Activated CD8-positive, alpha-beta memory T cell treated with anti-CD3 and anti-CD28 coated beads, Interleukin-2, amount 50 U/mL, for 24 hours (primary cell): ENCODE results near the gene ROM1.
"Not testable (repeated sequence)": the region's sequence is repeated elsewhere in the genome, so short reads cannot be mapped to it uniquely, and the experiment has no call there.

Source experiments
- DNase-seq: peaks from one replicate; pipeline ENCODE4 v3.0.0-alpha.2; 2020; ENCODE audit errors: extremely low read depth

ROM1 gene

DNA sequence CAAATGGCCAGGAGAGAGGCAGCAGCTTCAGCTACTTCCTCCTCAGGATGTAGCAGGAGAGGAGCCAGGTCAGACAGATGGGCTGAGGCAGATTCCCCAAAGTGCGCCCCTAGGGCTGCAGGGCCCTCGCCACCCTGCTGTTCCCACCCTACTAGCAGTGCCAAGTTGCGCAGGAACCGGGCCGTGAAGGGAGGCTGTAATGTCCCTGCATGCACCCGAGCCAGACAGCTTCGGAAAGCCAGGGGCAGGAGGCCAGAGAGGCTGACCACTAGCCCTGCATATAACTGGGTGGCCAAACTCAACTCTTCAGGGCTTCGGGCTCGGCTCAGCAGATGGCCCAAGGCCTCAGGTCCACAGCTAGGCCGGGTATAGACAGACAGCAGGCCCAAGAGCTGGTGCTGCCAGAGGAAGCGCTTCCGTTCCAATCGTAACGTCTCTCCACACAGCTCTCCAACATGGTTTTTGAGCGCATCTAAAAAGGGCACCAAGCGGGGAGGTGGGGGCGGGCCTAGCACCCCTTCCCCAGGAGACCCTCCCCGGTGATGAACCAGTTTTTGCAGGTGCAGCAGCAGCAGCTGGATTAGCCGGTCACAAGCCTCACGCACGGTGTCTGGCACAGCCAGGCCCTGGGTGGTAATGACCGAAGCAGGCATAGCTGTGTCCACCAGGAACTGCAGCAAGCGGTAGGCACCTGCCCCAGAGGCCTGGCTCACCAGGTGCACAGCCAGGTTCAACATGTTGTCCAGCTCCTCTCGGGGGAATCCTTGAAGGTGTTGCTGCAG lies 35.3 kb downstream of the ROM1 start:
- DNase-seq, result no peak

GRCh38 chr11:62648967-62649364 lies 35.9 kb downstream of the ROM1 start:
- DNase-seq, result no peak

- DNase-seq, result no peak
These were observed 36.4 kb downstream of the ROM1 start for GRCh38 chr11:62649486-62649885.

GRCh38 chr11:62650283-62650682 lies 37.2 kb downstream of the ROM1 start:
- not testable (repeated sequence) for DNase-seq

DNA sequence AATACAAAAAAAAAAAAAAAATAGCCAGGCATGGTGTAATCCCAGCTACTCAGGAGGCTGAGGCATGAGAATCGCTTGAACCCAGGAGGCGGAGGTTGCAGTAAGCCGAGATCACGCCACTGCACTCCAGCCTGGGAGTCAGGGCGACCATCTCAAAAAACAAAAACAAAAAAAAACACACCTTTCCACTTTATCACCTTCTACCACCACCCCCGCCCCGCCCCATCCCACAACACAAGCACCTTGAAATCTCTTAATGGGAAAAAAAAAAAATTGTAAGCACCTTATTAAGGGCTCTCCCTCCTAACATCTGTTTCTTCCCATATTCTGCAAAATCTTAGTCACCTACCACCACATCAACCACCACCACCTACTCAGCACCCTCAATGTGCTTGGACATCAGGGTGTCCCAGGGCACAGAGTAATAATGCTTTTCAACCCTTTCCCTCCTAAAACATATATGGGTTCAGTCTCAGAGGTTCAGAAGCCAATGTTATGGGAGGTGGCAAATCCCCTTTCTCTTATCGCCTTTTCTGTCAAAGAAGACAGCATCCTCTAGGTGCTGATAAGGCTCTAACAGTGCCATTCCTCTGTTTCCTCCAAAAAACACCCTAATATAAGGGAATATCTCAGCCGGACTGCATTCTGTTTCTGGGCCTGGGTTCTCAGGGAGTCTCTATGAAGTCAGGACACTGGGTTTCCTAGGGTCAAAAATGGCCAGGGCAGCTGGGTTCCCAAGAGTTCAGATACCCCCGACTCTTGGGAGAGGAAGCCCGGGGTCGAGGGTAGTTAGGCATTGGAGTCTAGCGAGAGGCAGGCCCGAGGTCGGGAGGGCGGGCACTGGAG lies 39.3 kb downstream of the ROM1 start:
- no peak for DNase-seq

GRCh38 chr11:62654297-62654696 lies 41.2 kb downstream of the ROM1 start:
- DNase-seq, result no peak

GRCh38 chr11:62656796-62657429 lies 43.9 kb downstream of the ROM1 start:
- no peak for DNase-seq

DNA sequence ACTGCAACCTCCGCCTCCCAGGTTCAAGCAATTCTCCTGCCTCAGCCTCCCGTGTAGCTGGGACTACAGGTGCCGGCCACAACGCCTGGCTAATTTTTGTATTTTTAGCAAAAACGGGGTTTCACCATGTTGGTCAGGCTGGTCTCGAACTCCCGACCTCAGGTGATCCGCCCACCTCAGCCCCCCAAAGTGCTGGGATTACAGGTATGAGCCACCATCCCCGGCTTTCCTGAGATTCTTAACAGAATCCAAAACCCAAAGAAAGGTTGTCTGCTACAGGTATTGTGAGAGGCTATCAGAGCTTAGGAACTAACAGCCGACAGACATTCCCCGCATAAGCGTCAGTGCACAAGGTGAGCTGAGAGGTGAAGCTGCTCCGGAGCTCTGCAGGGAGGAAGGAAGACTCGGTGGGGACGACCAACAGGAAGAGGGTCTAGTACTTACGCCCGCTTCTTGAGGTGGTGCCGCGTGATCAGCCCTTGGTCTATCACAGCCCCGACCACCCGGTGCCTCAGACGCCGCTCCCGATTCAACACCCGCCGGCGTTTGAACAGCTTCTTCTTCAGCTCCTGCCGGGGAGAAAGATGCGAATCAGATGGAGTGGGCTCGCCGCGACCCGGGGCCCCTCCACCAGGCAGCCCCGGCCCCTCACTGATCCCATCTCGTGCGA lies 51.5 kb downstream of the ROM1 start:
- DNase-seq, result no peak
